ENCODE data around the gene MEIKIN.

- TF ChIP-seq CTCF (conservative IDR thresholded peaks at IDR 0.05; ENCODE audit: low read depth, low read length) (no peak), EZH2 (IDR thresholded peaks at IDR 0.05; ENCODE audit: low read length, unreplicated experiment) (no peak)
Measured at GRCh38 chr5:131867524-131867923, 77.9 kb downstream of the MEIKIN start.
